HG03571 (cell line): ENCODE results near the gene CDK9.
"Not testable (repeated sequence)": the region's sequence is repeated elsewhere in the genome, so short reads cannot be mapped to it uniquely, and the experiment has no call there.

ENCODE experiments used
- ATAC-seq: cut with Tn5 transposase; IDR thresholded peaks from one replicate; pipeline ENCODE4 v1.9.1; 2021; ENCODE audit not compliant: unreplicated experiment

CDK9 gene

GRCh38 chr9:127785933-127786772 lies at the start of gene CDK9:
Gene CDK9 (plus strand): TSS chr9:127786034. CDS start chr9:127786149, 115 bp downstream.
- ATAC-seq = peak; percentile 49

GRCh38 chr9:127738666-127739065 lies 47.2 kb upstream of the CDK9 start:
- ATAC-seq = no peak

- ATAC-seq = no peak
Observed at GRCh38 chr9:127739614-127740330, 46.1 kb upstream of the CDK9 start.

GRCh38 chr9:127741831-127742434 lies 43.9 kb upstream of the CDK9 start:
- ATAC-seq = no peak

- no peak for ATAC-seq
Observed at GRCh38 chr9:127742435-127743088, 43.3 kb upstream of the CDK9 start.

GRCh38 chr9:127744398-127745110 lies 41.3 kb upstream of the CDK9 start:
- no peak for ATAC-seq

- no peak for ATAC-seq
Observed at GRCh38 chr9:127746959-127747569, 38.8 kb upstream of the CDK9 start.

GRCh38 chr9:127749090-127749787 lies 36.6 kb upstream of the CDK9 start:
- no peak for ATAC-seq

- ATAC-seq = no peak
Observed at GRCh38 chr9:127751269-127752054, 34.4 kb upstream of the CDK9 start.

GRCh38 chr9:127753148-127753547 lies 32.7 kb upstream of the CDK9 start:
- ATAC-seq = no peak

GRCh38 chr9:127753622-127754021 lies 32.2 kb upstream of the CDK9 start:
- ATAC-seq = no peak

- ATAC-seq = no peak
Observed at GRCh38 chr9:127754099-127755060, 31.5 kb upstream of the CDK9 start.

GRCh38 chr9:127755061-127756060 lies 30.5 kb upstream of the CDK9 start:
- no peak for ATAC-seq

- no peak for ATAC-seq
Observed at GRCh38 chr9:127756233-127756632, 29.6 kb upstream of the CDK9 start.

- not testable (repeated sequence) for ATAC-seq
Observed at GRCh38 chr9:127756776-127757175, 29.1 kb upstream of the CDK9 start.

- ATAC-seq = no peak
Observed at GRCh38 chr9:127758843-127759242, 27.0 kb upstream of the CDK9 start.
